Stimulated activated CD4-positive, alpha-beta T cell treated with anti-CD3 and anti-CD28 coated beads, TNF-alpha, amount 100 ng/mL, for 48 hours (primary cell): ENCODE data around the gene DMAP1.

Source experiments
- DNase-seq, 3 donors: peaks; one replicate each; pipeline ENCODE4 v3.0.0-alpha.2; 2020; ENCODE audit warnings: low read depth in 3 of 3

Gene DMAP1

GRCh38 chr1:44227211-44227610 lies 13.9 kb downstream of the DMAP1 start:
- no peak for DNase-seq

- no peak for DNase-seq
These were observed 14.9 kb downstream of the DMAP1 start for GRCh38 chr1:44228218-44228617.

- DNase-seq, result no peak
These were observed 16.3 kb downstream of the DMAP1 start for GRCh38 chr1:44229435-44230167.

- no peak for DNase-seq
These were observed 17.5 kb downstream of the DMAP1 start for GRCh38 chr1:44230796-44231195.

- no peak for DNase-seq
These were observed 20.3 kb downstream of the DMAP1 start for GRCh38 chr1:44233593-44233992.

- DNase-seq, result no peak
These were observed 22.5 kb downstream of the DMAP1 start for GRCh38 chr1:44235808-44236207.

- no peak for DNase-seq
These were observed 23.4 kb downstream of the DMAP1 start for GRCh38 chr1:44236490-44237272.

GRCh38 chr1:44237721-44238457 lies 24.6 kb downstream of the DMAP1 start:
- peak; percentile 12 to 38 (median 26) for DNase-seq

GRCh38 chr1:44238660-44239059 lies 25.4 kb downstream of the DMAP1 start:
- no peak for DNase-seq

GRCh38 chr1:44239331-44239960 lies 26.2 kb downstream of the DMAP1 start:
- DNase-seq, result no peak

- no peak for DNase-seq
These were observed 26.7 kb downstream of the DMAP1 start for GRCh38 chr1:44239961-44240371.

- no peak for DNase-seq
These were observed 27.8 kb downstream of the DMAP1 start for GRCh38 chr1:44240802-44241671.

- DNase-seq, result no peak
These were observed 29.5 kb downstream of the DMAP1 start for GRCh38 chr1:44242746-44243145.

- no peak for DNase-seq
These were observed 30.7 kb downstream of the DMAP1 start for GRCh38 chr1:44243782-44244495.

GRCh38 chr1:44244986-44245385 lies 31.7 kb downstream of the DMAP1 start:
- no peak for DNase-seq

GRCh38 chr1:44246806-44247205 lies 33.5 kb downstream of the DMAP1 start:
- DNase-seq, result no peak

GRCh38 chr1:44249543-44249942 lies 36.3 kb downstream of the DMAP1 start:
- DNase-seq, result no peak

GRCh38 chr1:44250068-44250781 lies 37.0 kb downstream of the DMAP1 start:
- no peak for DNase-seq

- no peak for DNase-seq
These were observed 38.2 kb downstream of the DMAP1 start for GRCh38 chr1:44251486-44251885.
